RWPE2 (cell line): ENCODE results near the gene AXIN2.
A peak's percentile ranks its signal among the peaks of the same experiment; 100 is the strongest.

Experiments
- ATAC-seq: fragments of 200-7000 bp; cut with Tn5 transposase; 3 replicates; pipeline ENCODE4 v1.9.1; 2021; ENCODE audit warnings: low read depth
- DNase-seq: peaks from one replicate; pipeline ENCODE4 v3.0.0-alpha.2; 2020; ENCODE audit warnings: low spot score
- H3K27ac ChIP-seq: fragments of 450-650 bp; 2 replicates; pipeline ENCODE4 v1.5.1; 2017; ENCODE audit warnings: mild to moderate bottlenecking; ENCODE audit not compliant: poor library complexity, severe bottlenecking
- H3K27me3 ChIP-seq: fragments of 250-450 bp; sonication (Bioruptor Pico); 2 replicates; pipeline ENCODE4 v1.5.1; 2021; ENCODE audit warnings: mild to moderate bottlenecking, moderate library complexity; ENCODE audit not compliant: insufficient read depth, poor library complexity, severe bottlenecking
- H3K36me3 ChIP-seq: fragments of 250-450 bp; sonication (Bioruptor Pico); 2 replicates; pipeline ENCODE4 v1.5.1; 2020; ENCODE audit warnings: low read depth, mild to moderate bottlenecking, moderate library complexity
- H3K4me1 ChIP-seq: fragments of 250-450 bp; sonication (Bioruptor Pico); 2 replicates; pipeline ENCODE4 v1.5.1; 2021; ENCODE audit warnings: mild to moderate bottlenecking, moderate library complexity; ENCODE audit not compliant: insufficient read depth, poor library complexity, severe bottlenecking
- H3K4me3 ChIP-seq: fragments of 250-450 bp; sonication (Bioruptor Pico); 2 replicates; pipeline ENCODE4 v1.5.1; 2021; ENCODE audit warnings: mild to moderate bottlenecking, moderate library complexity; ENCODE audit not compliant: severe bottlenecking
- H3K9me3 ChIP-seq: fragments of 250-450 bp; sonication (Bioruptor Pico); 2 replicates; pipeline ENCODE4 v1.5.1; 2021; ENCODE audit warnings: mild to moderate bottlenecking, moderate library complexity; ENCODE audit not compliant: severe bottlenecking
- TF ChIP-seq, protein P1 (sequence below): fragments of 450-650 bp; IDR thresholded peaks from one replicate; pipeline ENCODE4 v1.5.1; 2017; ENCODE audit warnings: mild to moderate bottlenecking, moderate library complexity; ENCODE audit not compliant: poor library complexity, severe bottlenecking

Gene AXIN2

DNA sequence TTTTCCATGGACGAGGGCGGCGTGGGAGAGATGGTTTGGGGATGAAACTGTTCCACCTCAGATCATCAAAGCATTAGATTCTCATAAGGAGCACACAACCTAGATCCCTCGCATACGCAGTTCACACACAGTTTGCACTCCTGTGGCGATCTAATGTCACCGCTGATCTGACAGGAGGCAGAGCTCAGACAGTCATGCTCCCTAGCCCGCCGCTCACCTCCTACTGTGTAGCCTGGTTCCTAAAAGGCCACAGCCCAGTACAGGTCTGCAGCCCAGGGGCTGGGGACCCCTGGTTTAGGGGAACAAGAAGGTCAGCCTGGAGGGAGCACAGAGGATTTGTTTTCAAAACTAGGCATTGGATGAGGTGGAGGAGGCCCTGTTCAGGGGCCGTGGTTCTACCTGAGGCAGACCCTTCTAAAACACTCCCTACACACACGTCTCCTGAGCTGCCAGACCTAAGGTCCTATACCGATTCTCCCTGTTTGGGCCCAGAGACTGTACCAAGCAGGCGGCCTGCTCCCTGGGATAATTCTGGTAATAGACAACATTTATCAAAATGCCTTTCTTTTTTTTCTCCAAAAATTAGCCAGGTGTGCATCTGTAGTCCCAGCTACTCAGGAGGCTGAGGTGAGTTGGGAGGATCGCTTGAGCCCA is 38.6 kb downstream of the AXIN2 start:
- Histone ChIP-seq H3K4me1 (no peaks in the 10 kb centered on the region), H3K36me3 (no peaks in the 10 kb centered on the region), H3K27ac (no peak overlapping the region), H3K4me3 (no peak overlapping the region), H3K9me3 (no peaks in the 10 kb centered on the region), H3K27me3 (no peaks in the 10 kb centered on the region)
- TF ChIP-seq, protein P1, sequence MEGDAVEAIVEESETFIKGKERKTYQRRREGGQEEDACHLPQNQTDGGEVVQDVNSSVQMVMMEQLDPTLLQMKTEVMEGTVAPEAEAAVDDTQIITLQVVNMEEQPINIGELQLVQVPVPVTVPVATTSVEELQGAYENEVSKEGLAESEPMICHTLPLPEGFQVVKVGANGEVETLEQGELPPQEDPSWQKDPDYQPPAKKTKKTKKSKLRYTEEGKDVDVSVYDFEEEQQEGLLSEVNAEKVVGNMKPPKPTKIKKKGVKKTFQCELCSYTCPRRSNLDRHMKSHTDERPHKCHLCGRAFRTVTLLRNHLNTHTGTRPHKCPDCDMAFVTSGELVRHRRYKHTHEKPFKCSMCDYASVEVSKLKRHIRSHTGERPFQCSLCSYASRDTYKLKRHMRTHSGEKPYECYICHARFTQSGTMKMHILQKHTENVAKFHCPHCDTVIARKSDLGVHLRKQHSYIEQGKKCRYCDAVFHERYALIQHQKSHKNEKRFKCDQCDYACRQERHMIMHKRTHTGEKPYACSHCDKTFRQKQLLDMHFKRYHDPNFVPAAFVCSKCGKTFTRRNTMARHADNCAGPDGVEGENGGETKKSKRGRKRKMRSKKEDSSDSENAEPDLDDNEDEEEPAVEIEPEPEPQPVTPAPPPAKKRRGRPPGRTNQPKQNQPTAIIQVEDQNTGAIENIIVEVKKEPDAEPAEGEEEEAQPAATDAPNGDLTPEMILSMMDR = no peak
- ATAC-seq (no peak), DNase-seq (no peak)

DNA sequence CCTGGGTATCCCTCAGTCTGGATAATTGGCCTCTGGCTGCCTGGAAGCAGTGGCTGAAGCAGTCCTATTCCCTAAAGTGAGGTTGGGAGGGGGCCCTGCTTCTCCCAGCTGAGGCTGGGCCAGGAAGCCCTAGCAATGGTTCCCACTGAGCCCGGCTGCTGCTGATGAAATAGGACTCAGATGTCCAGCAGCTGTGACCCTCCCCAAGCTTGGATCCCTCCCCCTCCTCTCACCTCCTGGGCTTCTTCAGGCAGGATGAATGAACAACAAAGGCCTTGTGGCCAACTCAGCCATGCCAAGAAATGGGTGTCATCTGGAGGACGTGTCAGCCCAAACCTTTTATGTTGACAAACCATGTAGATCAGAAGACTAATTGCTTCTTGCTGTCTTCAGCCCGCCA is 42.0 kb downstream of the AXIN2 start:
- DNase-seq = peak; percentile 39

DNA sequence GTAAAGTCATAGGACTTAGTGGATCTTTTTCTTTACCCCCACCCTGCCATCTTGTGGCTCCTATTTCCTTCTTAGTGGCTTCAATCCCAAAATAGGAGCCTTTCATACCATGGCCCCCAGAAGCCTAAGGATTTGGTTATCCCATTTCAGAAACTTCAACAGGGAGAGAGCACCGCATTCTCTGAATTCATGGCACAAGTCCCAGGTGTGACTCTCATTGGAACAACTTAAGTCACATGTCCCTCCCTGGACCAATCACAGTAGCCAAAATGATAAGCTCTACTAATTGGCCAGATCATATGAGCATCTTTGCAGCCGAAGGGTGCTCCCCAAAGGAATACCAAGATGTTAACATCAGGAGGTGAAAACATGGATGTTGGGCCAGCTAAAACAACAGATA is 43.2 kb downstream of the AXIN2 start:
- H3K9me3 ChIP-seq = no peaks in the 10 kb centered on the region
- TF ChIP-seq, protein P1 = no peak
- H3K4me3 ChIP-seq = no peak overlapping the region
- H3K36me3 ChIP-seq = no peaks in the 10 kb centered on the region
- H3K27me3 ChIP-seq = peaks cover 6% of the 10 kb centered on the region
- ATAC-seq (no peak), DNase-seq (no peak)
- no peaks in the 10 kb centered on the region for H3K4me1 ChIP-seq
- no peak overlapping the region for H3K27ac ChIP-seq

More for the DNA sequence above, 42.0 kb downstream of the AXIN2 start:
- Histone ChIP-seq H3K27ac (no peak overlapping the region), H3K9me3 (no peaks in the 10 kb centered on the region), H3K27me3 (peaks cover 6% of the 10 kb centered on the region), H3K36me3 (no peaks in the 10 kb centered on the region), H3K4me1 (no peaks in the 10 kb centered on the region), H3K4me3 (no peak overlapping the region)
- TF ChIP-seq, protein P1 = no peak
- no peak for ATAC-seq

DNA sequence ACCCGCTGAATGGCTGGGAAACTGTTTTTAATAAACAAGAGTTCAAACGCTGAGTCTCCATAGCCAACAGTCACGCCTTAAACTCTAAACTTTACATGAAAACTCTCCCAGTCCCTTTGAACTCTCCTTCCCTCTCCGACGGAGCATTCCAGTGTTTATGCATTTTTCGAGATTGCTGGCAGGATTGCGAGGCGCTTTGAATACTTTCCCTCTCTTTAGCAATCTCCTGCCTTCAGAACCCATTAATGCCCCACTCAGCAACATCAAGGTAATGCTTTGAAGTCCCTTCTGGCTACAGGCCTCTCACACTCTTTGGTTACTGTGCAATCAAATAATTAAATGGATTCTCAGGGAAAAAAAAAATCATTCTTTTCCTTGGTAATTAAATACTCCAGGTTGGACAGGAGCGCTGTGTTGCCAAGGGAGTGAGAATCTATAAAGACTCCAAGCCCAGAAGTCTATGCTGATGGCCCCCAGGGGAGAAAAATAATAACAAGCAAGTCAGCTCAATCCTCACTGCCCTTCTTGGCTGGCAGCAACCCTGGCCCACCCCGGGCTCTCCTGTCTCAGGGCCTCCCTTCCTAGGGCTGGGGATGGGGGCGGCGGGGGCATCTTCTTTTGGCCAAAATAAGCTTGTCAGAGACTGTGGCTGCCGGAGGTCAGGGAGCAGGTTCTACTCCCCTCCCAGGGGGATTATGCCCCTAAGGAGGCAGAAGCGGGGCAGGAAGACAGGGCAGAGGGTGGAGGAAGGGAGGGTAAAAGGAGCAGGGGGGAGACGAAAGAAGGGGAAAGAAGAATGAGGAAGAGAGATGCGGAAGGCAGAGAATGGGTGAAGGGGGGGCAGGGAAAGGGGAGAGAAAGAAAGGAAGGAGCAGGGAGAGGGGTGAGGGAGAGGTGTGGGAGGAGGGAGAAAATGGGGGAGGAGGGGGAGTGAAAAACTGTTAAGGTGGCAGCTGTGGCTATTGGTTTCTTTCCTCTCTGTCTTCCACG is 45.2 kb downstream of the AXIN2 start:
- TF ChIP-seq, protein P1 = no peak
- Histone ChIP-seq H3K27me3 (peaks cover 6% of the 10 kb centered on the region), H3K4me3 (no peak overlapping the region), H3K4me1 (no peaks in the 10 kb centered on the region), H3K36me3 (no peaks in the 10 kb centered on the region), H3K27ac (no peak overlapping the region), H3K9me3 (no peaks in the 10 kb centered on the region)
- ATAC-seq (no peak), DNase-seq (peak; percentile 35)

DNA sequence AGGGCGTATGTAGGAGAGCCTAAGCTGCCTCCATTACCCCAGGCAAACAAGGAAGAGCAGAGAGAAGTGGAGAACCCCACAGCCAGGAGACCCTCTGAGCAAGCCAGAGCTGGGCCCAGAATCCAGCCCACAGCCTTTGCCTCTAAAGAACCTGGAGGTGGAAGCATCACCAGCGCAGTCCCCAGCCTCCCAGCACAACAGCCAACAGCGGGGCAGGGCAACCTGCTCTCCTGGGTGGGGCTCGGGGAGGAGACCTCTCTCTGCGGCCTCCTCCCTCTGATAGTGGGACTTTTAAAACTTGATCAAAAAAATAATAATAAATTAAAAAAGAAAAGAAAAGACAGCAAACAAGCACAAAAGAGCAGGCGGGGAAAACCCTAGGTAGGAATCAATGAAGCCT is 45.9 kb downstream of the AXIN2 start:
- DNase-seq (peak; percentile 14), ATAC-seq (no peak)
- Histone ChIP-seq H3K36me3 (no peaks in the 10 kb centered on the region), H3K4me1 (no peaks in the 10 kb centered on the region), H3K4me3 (no peak overlapping the region), H3K9me3 (no peaks in the 10 kb centered on the region), H3K27me3 (peaks cover 6% of the 10 kb centered on the region), H3K27ac (no peak overlapping the region)
- TF ChIP-seq, protein P1 = no peak
